Stimulated activated naive CD8-positive, alpha-beta T cell treated with anti-CD3 and anti-CD28 coated beads, Interleukin-15, Interleukin-2, amounts not matched to agents 100 U/mL and 50 U/mL, for 24 hours (primary cell): ENCODE measurements around the gene SPATS2.
"Not testable (repeated sequence)": the region's sequence is repeated elsewhere in the genome, so short reads cannot be mapped to it uniquely, and the experiment has no call there.

Experiments
- ATAC-seq: fragments of 150-1000 bp; cut with Tn5 transposase; one replicate; pipeline ENCODE4 v1.10.0; 2021
- DNase-seq: peaks from one replicate; pipeline ENCODE4 v3.0.0; 2021

SPATS2 gene

DNA sequence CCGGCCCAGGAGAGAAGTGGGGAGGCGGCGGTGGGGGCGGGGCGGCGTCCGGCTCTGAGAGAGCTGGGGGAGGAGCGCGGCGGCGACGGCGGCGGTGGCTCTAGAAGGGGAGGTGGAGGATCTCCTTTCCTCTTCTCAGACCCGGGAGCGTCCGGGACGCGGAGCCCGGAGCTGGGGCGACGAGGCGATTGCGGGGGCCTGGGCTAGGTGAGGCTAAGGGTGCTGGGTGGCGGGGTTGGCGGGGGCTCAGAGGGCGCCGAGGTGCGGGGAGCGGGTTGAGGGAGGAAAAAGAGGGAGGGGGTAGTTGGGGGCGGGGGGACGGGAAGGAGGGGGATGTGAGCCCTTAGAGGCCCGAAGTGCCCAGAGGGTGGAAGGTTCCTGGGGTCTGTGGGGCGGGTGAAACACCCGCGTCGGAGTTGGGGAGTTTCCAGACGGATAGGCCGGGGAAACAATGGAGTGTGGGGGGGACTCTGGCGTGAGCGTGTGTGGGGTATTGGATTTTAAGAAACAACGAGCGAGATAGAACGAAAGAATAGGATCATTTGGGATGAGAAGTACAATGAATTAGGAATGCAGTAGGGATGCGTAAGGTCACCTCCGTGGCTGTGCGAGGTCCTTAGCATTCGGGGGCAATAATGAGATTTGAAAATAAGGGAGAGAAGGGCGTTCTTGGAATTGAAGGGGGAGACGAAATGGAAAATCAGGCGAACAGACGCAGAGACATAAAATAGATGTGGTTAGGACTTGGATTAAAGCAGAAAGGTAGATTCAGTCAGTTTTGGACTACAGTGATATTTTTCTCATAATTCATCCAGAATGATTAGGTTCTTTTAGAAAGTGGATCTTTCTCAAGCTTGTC lies at the start of gene SPATS2:
TSS of gene SPATS2 (plus strand) at position 82 of the 859 bp plus-strand sequence. CDS start 93,551 bp downstream, outside the sequence.
- ATAC-seq (no peak), DNase-seq (no peak)

DNA sequence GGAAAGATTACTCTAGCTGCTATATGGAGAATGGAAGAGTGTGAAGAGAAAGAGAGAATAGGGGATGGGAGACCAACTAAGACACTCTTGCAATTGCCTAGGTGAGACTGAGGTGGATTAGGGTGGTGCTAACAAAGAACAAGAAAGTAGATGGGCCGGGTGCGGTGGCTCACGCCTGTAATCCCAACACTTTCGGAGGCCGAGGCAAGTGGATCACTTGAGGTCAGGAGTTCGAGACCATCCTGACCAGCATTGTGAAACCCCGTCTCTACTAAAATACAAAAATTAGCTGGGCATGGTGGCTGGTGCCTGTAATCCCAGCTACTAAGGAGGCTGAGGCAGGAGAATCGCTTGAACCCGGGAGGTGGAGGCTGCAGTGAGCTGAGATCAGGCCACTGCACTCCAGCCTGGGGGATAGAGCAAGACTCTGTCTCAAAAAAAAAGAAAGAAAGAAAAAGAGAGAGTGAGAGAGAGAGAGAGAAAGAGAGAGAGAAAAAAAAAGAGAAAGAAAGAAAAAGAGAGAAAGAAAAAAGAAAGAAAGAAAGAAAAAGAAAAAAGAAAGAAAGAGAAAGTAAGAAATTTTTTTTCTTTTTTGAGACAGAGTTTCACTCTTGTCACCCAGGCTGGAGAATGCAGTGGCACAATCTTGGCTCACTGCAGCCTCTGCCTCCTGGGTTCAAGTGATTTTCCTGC lies 46.7 kb upstream of the SPATS2 start:
- not testable (repeated sequence) for DNase-seq

DNA sequence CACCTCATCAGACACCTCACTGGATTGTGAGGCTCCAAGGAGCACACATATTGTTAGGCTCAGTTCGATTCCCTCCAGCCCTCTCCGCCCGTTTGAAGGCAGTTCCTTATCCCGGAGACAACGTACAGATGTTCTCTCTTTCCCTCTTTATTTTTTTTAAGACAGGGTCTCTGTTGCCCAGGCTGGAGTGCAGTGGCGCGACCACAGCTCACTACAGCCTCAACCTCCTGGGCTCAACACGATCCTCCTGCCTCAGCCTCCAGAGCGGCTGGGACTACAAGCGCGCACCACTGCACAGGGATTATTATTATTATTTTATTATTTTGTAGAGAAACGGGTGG lies 44.9 kb upstream of the SPATS2 start:
- ATAC-seq (no peak), DNase-seq (no peak)

More for the DNA sequence above, 46.7 kb upstream of the SPATS2 start:
- ATAC-seq, result not testable (repeated sequence)

DNA sequence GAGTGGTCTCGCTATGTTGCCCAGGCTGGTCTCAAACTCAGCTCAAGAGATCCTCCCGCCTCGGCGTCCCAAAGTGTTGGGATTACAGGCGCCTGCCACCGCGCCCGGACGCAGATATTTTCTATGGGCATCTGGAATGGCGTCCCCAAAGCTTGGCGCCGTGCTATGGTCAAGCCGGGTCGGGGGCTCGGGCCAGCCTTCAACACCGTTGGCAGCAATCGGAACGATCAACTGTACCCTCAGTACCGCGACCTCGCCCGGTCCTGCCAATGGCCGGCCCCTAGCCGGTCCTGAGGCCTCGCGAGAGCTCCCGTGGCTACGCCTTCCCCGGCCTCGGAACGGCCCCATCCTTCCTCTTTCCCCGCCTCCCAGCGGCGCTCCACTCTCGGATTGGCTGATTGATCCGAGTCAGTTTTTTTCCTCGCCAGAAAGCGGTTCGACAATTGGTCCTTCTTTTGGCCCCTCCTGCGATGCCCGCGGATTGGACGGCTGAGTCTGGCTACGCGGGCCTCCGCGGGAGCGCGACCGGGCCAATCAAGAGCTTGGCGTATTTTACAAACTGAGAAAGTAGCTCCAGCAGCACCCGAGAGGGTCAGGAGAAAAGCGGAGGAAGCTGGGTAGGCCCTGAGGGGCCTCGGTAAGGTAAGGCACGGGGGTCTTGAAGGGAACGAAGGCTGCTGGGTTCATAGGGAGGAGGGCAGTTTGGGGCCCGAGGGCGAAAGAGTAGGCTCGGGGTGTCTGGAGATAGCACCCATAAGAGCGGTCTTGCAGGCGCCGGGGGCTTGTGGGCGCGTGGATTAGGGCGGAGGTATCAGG lies 44.3 kb upstream of the SPATS2 start, which contains the start of gene TROAP:
TSS of gene TROAP (plus strand) at position 548 of the 816 bp plus-strand sequence. CDS start 354 bp downstream, outside the sequence.
- DNase-seq, result peak; percentile 96
- ATAC-seq, result peak; percentile 98

DNA sequence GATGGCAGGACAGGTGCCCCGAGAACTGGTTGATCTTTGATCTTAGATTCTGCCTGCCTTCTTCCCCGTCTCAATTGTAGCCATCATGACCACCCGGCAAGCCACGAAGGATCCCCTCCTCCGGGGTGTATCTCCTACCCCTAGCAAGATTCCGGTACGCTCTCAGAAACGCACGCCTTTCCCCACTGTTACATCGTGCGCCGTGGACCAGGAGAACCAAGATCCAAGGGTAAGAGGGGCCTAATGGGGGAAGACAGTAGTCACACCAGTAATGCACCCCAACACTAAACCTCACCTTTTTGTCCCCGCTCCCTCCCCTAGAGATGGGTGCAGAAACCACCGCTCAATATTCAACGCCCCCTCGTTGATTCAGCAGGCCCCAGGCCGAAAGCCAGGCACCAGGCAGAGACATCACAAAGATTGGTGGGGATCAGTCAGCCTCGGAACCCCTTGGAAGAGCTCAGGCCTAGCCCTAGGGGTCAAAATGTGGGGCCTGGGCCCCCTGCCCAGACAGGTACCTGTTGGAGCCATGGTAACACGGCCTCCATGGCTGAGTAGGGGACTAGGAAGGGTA lies 43.7 kb upstream of the SPATS2 start:
- DNase-seq, result no peak
- ATAC-seq, result no peak

DNA sequence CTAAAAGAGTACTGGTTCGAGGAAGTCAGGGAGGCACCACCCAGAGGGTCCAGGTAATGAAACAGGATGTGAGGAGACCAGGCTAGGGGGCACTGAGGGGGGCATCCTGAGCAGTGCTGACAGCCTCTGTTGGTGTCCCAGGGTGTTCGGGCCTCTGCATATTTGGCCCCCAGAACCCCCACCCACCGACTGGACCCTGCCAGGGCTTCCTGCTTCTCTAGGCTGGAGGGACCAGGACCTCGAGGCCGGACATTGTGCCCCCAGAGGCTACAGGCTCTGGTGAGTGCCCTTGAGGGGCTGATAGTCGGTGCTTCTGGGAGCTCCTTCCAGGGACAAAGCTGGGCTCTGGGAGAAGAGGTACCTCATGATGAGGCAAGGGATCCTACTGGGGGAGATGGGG lies 41.7 kb upstream of the SPATS2 start:
- no peak for ATAC-seq
- DNase-seq, result no peak

DNA sequence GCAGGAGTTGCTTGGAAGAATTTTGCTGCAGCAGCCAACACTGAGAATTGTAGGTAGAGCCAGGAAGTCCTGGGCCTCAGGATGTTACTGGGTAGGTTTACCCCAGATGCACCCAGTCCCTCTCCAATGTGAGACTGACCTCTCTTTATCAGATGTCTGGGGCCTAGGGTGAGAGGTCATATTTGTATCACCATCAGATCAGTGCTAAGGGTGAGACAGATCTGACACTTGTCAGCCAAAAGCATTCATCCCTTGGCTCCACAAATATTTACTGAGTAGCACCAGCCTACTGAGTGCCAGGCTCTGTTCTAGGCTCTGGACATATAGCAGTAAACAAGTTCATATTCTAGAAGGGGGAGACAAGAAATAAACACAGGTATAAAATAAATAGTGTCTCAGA lies 39.9 kb upstream of the SPATS2 start:
- ATAC-seq (no peak), DNase-seq (no peak)

DNA sequence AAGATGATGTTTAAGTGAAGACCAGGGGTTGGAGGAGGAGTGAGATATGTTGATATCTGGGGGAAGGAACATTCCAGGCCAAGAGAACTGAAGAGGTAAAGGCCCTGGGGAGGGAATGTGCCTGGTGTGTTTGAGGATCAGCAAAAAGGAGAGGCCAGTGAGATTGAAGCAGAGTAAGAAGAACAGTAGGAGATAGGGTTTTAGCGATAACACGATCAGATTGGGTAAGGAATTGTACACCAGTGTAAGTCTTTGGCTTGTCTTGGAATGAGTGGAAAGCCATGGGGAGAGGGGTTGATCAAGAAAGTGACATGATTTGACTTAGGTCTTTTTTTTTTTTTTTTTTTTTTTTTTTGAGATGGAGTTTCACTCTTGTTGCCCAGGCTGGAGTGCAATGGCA lies 39.4 kb upstream of the SPATS2 start:
- ATAC-seq (no peak), DNase-seq (no peak)

DNA sequence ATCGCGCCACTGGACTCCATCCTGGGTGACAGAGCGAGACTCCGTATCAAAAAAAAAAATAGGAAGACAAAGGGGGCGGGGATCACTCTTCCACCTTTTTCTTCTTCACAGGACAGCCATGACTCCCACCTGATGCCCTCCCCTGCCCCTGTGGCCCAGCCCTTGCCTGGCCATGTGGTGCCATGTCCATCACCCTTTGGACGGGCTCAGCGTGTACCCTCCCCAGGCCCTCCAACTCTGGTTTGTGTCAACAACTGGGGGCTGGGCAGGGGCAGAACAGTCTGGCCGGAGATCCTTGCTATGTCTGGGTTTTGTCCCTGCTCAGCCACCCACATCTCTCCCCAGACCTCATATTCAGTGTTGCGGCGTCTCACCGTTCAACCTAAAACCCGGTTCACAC lies 38.4 kb upstream of the SPATS2 start:
- no peak for ATAC-seq
- no peak for DNase-seq

DNA sequence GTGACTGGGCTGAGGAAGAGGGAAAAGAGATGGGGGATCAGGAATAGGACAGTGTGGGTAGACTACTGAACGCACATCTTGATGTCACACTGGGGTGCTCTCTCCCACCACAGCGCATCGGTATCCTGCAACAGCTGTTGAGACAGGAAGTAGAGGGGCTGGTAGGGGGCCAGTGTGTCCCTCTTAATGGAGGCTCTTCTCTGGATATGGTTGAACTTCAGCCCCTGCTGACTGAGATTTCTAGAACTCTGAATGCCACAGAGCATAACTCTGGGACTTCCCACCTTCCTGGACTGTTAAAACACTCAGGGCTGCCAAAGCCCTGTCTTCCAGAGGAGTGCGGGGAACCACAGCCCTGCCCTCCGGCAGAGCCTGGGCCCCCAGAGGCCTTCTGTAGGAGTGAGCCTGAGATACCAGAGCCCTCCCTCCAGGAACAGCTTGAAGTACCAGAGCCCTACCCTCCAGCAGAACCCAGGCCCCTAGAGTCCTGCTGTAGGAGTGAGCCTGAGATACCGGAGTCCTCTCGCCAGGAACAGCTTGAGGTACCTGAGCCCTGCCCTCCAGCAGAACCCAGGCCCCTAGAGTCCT lies 37.1 kb upstream of the SPATS2 start:
- DNase-seq (no peak), ATAC-seq (no peak)

DNA sequence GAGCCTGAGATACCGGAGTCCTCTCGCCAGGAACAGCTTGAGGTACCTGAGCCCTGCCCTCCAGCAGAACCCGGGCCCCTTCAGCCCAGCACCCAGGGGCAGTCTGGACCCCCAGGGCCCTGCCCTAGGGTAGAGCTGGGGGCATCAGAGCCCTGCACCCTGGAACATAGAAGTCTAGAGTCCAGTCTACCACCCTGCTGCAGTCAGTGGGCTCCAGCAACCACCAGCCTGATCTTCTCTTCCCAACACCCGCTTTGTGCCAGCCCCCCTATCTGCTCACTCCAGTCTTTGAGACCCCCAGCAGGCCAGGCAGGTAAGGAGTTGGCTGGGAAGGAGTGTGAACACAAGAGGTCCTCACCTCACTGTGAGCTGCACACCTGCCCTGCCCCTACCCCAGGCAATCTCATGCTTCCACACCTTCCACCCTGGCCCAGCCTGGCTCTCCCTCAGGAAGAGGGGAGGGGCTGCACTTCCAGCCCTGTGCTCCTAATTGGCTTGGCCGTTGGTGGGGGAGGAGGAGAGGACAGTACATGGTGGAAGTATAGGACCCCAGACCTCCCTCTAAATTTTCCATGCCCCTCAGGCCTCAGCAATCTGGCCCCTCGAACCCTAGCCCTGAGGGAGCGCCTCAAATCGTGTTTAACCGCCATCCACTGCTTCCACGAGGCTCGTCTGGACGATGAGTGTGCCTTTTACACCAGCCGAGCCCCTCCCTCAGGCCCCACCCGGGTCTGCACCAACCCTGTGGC lies 36.5 kb upstream of the SPATS2 start:
- no peak for DNase-seq
- no peak for ATAC-seq

DNA sequence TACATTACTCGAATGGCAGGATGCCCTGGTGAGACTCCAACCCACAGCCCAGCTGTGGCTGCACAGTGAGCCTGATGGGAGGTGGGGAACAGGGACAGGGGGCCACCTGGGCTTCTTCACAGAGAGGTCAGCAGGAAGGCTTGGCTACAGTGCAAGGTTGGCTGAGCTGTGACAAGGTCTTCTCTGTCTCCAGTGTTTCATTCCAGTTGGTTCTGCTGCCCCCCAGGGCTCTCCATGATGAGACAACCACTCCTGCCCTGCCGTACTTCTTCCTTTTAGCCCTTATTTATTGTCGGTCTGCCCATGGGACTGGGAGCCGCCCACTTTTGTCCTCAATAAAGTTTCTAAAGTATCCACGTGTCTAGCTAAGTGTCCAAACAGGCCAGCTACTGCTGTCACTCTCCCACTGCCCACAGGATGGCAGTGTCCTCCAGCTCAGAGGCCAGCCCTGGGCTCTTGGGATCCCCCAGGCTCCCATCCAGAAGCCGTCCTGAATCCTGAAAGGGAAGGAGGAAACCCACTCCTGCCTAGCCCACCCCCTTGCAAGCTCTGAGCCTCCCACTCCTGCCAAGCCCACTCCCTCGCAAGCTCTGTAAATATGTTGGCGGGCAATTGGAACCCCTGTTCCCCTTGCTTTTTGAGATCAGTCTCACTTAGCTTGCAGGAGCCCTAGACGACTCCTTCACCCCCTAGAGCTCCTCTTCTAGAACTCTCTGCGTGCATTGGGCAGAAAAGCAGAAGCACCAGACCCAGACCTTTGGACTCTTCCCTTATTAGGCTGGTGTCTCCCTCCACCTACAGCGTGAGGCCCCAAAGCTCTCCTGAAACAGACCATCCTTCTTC lies 35.7 kb upstream of the SPATS2 start:
- no peak for ATAC-seq
- no peak for DNase-seq

DNA sequence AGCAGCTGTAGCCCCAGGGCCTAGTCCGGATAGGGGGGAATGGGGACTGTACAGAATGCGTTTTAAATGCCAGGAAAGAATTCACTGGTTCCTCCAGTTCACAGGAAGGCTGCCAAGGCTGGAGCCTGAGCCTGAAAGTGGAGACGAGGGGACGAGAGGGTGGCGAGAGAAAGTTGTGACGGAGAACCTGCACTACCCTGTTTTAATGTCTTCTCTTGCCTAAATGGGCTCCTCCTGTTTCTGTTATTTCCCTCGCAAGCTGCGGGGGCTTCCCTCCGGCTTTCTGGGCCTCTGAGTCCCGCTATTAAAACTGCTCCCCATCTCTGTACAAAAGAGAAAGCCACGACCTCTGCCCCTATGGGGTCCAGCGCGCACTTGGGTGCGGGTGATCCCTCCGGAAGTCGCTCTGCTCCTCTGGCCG lies 34.8 kb upstream of the SPATS2 start:
- ATAC-seq (no peak), DNase-seq (no peak)

DNA sequence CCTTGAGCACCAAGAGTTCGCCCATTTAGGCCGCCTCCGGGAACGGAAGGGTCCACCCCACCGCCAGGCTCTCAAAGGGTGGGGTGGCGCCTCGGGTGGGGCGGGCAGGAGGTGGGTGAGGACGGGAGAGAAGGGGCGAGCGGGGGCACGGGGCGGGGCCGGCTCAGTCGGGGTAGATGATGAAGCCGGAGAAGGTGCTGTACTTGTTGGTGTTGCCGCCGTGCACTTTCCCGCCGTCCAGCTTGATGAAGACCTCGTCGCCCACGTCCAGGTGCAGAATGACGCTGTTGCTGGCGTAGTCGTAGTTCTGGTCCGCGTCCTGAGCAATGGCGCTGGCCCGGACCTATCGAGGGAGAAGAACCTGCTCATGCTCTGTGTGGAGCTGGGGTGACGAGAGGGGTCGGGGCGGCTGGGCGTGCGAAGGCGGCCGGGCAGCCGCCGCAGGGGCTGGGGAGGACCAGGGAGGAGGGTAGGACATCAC lies 34.3 kb upstream of the SPATS2 start:
- ATAC-seq (no peak), DNase-seq (no peak)

DNA sequence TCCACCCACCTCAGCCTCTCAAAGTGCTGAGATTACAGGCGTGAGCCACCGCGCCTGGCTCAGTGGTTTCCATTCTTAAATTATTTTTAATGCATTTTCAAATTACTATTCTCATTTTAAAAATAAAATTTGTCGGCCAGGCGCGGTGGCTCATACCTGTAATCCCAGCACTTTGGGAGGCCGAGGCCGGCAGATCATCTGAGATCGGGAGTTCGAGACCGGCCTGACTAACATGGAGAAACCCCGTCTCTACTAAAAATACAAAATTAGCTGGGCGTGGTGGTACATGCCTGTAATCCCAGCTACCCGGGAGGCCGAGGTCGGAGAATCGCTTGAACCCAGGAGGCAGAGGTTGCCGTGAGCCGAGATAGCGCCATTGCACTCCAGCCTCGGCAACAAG lies 33.5 kb upstream of the SPATS2 start:
- not testable (repeated sequence) for DNase-seq, ATAC-seq

DNA sequence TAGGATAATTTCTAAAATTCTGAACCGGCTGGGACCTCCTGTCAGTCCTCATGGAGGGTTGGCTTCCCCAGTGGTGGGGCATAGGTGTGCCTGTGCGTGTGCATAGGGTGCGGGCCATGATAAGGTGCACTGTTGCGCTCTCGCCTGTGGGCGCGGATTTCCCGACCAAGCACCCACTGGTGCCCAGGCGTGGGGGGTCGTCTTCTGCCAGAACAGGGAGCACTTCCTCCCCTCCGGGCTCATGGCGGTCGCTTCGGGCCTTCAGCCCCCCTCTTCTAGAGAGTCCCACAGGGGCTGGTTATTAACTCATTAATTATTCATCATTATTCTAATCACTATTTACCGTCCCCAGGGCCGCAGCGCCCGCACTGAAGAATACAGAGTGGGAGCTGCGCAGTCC lies 33.0 kb upstream of the SPATS2 start:
- no peak for ATAC-seq
- DNase-seq, result no peak

DNA sequence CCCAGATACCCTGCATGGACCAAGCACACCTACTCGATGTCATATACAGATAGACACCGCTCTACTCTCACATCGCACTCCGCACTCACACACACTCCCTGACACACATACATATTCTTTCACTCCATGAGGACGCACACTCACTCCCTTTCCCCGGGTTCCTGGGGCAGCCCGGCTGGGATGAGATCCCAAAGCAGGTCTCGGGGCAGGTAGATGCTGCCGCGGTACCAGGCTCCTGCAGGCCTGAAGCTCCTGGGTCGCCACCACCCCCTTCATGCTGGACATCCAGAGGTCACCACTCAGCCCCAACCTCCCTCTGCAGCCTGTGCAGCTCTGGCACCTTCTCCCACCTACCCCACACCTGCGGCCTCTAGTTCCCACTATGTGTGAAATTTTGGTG lies 32.6 kb upstream of the SPATS2 start:
- no peak for ATAC-seq
- no peak for DNase-seq

DNA sequence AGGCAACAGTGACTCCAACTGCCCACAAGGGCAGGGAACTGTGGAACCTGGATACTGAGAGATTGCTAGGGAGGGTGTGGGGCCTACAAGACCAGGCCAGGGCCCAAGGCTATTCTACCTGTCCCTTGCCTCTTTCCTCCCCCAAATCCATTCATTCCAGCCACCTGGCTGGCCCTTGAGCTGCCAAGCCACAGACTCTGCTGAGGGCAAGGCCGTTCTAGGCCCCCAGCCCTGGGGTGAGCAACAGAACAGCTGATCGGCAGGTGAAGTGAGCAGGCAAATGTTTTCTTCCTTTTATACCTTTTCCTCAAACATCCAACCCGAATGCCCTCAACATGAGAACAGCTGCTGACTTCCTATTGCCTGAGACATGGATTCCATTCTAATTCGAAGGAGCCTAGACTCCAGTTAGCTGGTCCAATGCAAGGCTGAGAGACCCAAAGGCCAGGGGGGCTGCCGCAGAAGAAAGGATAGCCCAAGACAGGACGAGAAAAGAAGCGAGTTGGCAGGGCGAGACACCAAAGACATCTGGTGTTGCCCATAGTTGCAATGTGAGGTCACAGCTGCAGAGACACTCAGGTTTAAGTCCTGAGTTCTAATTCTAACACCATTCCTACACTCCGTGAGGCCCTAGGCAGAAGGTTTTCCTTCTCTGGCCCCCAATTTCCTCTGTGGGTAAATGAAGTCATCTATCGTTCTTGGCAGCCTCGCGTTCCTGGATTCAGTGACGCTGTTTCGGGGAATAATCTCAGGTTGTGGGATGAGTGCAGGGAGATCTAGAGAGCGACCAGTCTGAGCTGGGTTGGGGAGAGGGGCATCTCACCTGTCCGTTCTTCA lies 31.9 kb upstream of the SPATS2 start:
- ATAC-seq (no peak), DNase-seq (no peak)
